ENCODE results near the gene HDAC7. TPM values are rescaled to one million over a fixed set of nuclear protein-coding genes. Genes with fewer than 3 reads are reported as not detected.

The HDAC7 gene
- total and polyA plus RNA-seq, 4 donors: 3.5 to 14.7 (median 7.2) TPM

DNA sequence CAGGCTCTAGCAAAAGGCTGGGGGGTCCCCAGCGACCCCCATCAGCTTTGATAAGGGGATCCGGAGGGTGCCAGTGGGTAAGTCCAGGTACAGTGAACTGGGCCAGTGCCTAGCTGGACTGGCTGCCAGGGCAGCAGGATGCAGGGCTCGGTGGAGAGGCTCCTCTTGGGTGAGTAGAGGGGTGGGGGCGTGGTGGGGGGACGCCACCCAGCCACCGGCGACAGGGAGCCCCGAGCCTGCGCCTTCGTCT lies 61.2 kb downstream of the HDAC7 start:
- WGBS: 9% methylated on average over 10 of the region's 10 CpGs
- Histone ChIP-seq H3K36me3 (ENCODE audit: control insufficient read depth in 4 of 4, insufficient read depth in 3 of 4, low read depth in 1 of 4, low read length in 3 of 4) (no peaks in the 10 kb centered on the region), H3K9me3 (ENCODE audit: control insufficient read depth in 4 of 4, low read length in 3 of 4) (no peaks in the 10 kb centered on the region), H3K4me3 (ENCODE audit: low read depth in 1 of 3, low read length in 3 of 3) (peak overlapping the region in 2 of 3 donors; percentile 66 to 75), H3K27ac (ENCODE audit: low read depth in 1 of 2, low read length in 2 of 2) (peak overlapping the region; percentile 35 to 47), H3K27me3 (ENCODE audit: control insufficient read depth in 4 of 4, insufficient read depth in 4 of 4, low read length in 3 of 4) (no peaks in the 10 kb centered on the region), H3K9ac (ENCODE audit: low read depth in 1 of 2, low read length in 2 of 2) (no peak overlapping the region), H3K4me1 (ENCODE audit: control insufficient read depth in 4 of 4, insufficient read depth in 4 of 4, low read length in 3 of 4) (peaks cover 0 to 18% (median 9%) of the 10 kb centered on the region in 4 donors)
- TF ChIP-seq EGR1 (IDR thresholded peaks at IDR 0.05; ENCODE audit: low read depth in 2 of 2): no peak
- TF ChIP-seq, protein P1, sequence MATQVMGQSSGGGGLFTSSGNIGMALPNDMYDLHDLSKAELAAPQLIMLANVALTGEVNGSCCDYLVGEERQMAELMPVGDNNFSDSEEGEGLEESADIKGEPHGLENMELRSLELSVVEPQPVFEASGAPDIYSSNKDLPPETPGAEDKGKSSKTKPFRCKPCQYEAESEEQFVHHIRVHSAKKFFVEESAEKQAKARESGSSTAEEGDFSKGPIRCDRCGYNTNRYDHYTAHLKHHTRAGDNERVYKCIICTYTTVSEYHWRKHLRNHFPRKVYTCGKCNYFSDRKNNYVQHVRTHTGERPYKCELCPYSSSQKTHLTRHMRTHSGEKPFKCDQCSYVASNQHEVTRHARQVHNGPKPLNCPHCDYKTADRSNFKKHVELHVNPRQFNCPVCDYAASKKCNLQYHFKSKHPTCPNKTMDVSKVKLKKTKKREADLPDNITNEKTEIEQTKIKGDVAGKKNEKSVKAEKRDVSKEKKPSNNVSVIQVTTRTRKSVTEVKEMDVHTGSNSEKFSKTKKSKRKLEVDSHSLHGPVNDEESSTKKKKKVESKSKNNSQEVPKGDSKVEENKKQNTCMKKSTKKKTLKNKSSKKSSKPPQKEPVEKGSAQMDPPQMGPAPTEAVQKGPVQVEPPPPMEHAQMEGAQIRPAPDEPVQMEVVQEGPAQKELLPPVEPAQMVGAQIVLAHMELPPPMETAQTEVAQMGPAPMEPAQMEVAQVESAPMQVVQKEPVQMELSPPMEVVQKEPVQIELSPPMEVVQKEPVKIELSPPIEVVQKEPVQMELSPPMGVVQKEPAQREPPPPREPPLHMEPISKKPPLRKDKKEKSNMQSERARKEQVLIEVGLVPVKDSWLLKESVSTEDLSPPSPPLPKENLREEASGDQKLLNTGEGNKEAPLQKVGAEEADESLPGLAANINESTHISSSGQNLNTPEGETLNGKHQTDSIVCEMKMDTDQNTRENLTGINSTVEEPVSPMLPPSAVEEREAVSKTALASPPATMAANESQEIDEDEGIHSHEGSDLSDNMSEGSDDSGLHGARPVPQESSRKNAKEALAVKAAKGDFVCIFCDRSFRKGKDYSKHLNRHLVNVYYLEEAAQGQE (IDR thresholded peaks at IDR 0.05): no peak
- TF ChIP-seq NR2F2 (IDR thresholded peaks at IDR 0.05): no peak
- no peak for TF ChIP-seq YY1 (IDR thresholded peaks at IDR 0.05)
- TF ChIP-seq ATF3 (IDR thresholded peaks at IDR 0.05): no peak
- no peak for TF ChIP-seq RXRA (IDR thresholded peaks at IDR 0.05)
- no peak for TF ChIP-seq HNF4A (conservative IDR thresholded peaks at IDR 0.05)
- no peak for TF ChIP-seq SP1 (IDR thresholded peaks at IDR 0.05)
- TF ChIP-seq FOXA2 (IDR thresholded peaks at IDR 0.05): no peak
- no peak for TF ChIP-seq CTCF (IDR thresholded peaks at IDR 0.05; ENCODE audit: low read depth, low read length, missing input control)
- TF ChIP-seq FOXA1 (IDR thresholded peaks at IDR 0.05): no peak
- TF ChIP-seq, protein P2, sequence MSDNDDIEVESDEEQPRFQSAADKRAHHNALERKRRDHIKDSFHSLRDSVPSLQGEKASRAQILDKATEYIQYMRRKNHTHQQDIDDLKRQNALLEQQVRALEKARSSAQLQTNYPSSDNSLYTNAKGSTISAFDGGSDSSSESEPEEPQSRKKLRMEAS (IDR thresholded peaks at IDR 0.05): no peak
- no peak for DNase-seq (ENCODE audit: low spot score)

GRCh38 chr12:47757840-47758583 lies 61.7 kb downstream of the HDAC7 start:
- no peak for DNase-seq (ENCODE audit: low spot score)
- Histone ChIP-seq H3K36me3 (ENCODE audit: control insufficient read depth in 4 of 4, insufficient read depth in 3 of 4, low read depth in 1 of 4, low read length in 3 of 4) (no peaks in the 10 kb centered on the region), H3K27me3 (ENCODE audit: control insufficient read depth in 4 of 4, insufficient read depth in 4 of 4, low read length in 3 of 4) (no peaks in the 10 kb centered on the region), H3K4me3 (ENCODE audit: low read depth in 1 of 3, low read length in 3 of 3) (peak overlapping the region in 1 of 3 donors; percentile 66), H3K9ac (ENCODE audit: low read depth in 1 of 2, low read length in 2 of 2) (no peak overlapping the region), H3K9me3 (ENCODE audit: control insufficient read depth in 4 of 4, low read length in 3 of 4) (no peaks in the 10 kb centered on the region), H3K4me1 (ENCODE audit: control insufficient read depth in 4 of 4, insufficient read depth in 4 of 4, low read length in 3 of 4) (peaks cover 0 to 18% (median 9%) of the 10 kb centered on the region in 4 donors), H3K27ac (ENCODE audit: low read depth in 1 of 2, low read length in 2 of 2) (peak overlapping the region; percentile 35 to 47)
- no peak for TF ChIP-seq RAD21 (IDR thresholded peaks at IDR 0.05)
- no peak for TF ChIP-seq GABPA (IDR thresholded peaks at IDR 0.05 in 1 of 2, conservative IDR thresholded peaks at IDR 0.05 in 1 of 2)
- TF ChIP-seq HNF4G (IDR thresholded peaks at IDR 0.05): no peak
- 69% methylated on average over 20 of the region's 20 CpGs for WGBS

Measured in liver (tissue), 9 donors.